ENCODE data around the gene PDYN. TPM values are rescaled to one million over a fixed set of nuclear protein-coding genes. Genes with fewer than 3 reads are reported as not detected.
A peak's percentile ranks its signal among the peaks of the same experiment; 100 is the strongest.

The PDYN gene
- total RNA-seq, 2 experiments from 2014 or later = not detected

- Mint-ChIP-seq H3K27me3 (peaks cover 47% of the 10 kb centered on the region), H3K9me3 (no peaks in the 10 kb centered on the region), H3K27ac (no peak overlapping the region), H3K4me1 (ENCODE audit: low read depth) (peaks cover 6% of the 10 kb centered on the region), H3K36me3 (ENCODE audit: low read depth) (no peaks in the 10 kb centered on the region), H3K4me3 (no peak overlapping the region)
- intact Hi-C loops (cut with DNase I, micrococcal nuclease) = loop anchor here in 1 of 2 experiments (2.0 kb wide), 1 partner anchor 491 kb away; no protein-coding TSS in a partner anchor
- ChIA-PET CTCF (interaction anchor here (2.4 kb wide), 1 partner anchor 209 kb away, joined by 20 read pairs; no protein-coding TSS in a partner anchor), POLR2A (no interaction called here)
- Histone ChIP-seq H3K27me3 (ENCODE audit: control insufficient read depth in 1 of 2, insufficient read depth in 2 of 2, low read length in 2 of 2) (peaks cover 3 to 19% of the 10 kb centered on the region in 2 experiments), H3K4me3 (ENCODE audit: low read length) (no peak overlapping the region), H3K27ac (ENCODE audit: low read depth in 1 of 2, low read length in 2 of 2) (no peak overlapping the region), H3K36me3 (ENCODE audit: insufficient read depth, low read length) (no peaks in the 10 kb centered on the region), H3K4me1 (ENCODE audit: insufficient read depth, low read length) (peaks cover 9% of the 10 kb centered on the region), H3K9me3 (ENCODE audit: control insufficient read depth in 1 of 2, insufficient read depth in 1 of 2, low read length in 2 of 2) (no peaks in the 10 kb centered on the region)
- ATAC-seq (ENCODE audit: poor library complexity) = no peak
- DNase-seq = peak in 2 of 14 experiments; percentile 20 to 26
- no peak for TF ChIP-seq CTCF (IDR thresholded peaks at IDR 0.05)
These were observed 29.8 kb downstream of the PDYN start for GRCh38 chr20:1964061-1964460.

GRCh38 chr20:1961374-1961773, 32.5 kb downstream of the PDYN start:
- H3K27ac Mint-ChIP-seq = no peak overlapping the region
- Histone ChIP-seq H3K4me1 (ENCODE audit: insufficient read depth, low read length) (peaks cover 9% of the 10 kb centered on the region), H3K9me3 (ENCODE audit: control insufficient read depth in 1 of 2, insufficient read depth in 1 of 2, low read length in 2 of 2) (no peaks in the 10 kb centered on the region), H3K27me3 (ENCODE audit: control insufficient read depth in 1 of 2, insufficient read depth in 2 of 2, low read length in 2 of 2) (peaks cover 3 to 27% of the 10 kb centered on the region in 2 experiments), H3K36me3 (ENCODE audit: insufficient read depth, low read length) (no peaks in the 10 kb centered on the region), H3K27ac (ENCODE audit: low read depth in 1 of 2, low read length in 2 of 2) (no peak overlapping the region), H3K4me3 (ENCODE audit: low read length) (no peak overlapping the region)
- peaks cover 66% of the 10 kb centered on the region for H3K27me3 Mint-ChIP-seq
- ATAC-seq (ENCODE audit: poor library complexity) (no peak), DNase-seq (no peak)
- H3K9me3 Mint-ChIP-seq = no peaks in the 10 kb centered on the region
- peaks cover 6% of the 10 kb centered on the region for H3K4me1 Mint-ChIP-seq (ENCODE audit: low read depth)
- no peak overlapping the region for H3K4me3 Mint-ChIP-seq
- intact Hi-C loops (cut with DNase I, micrococcal nuclease) = no loop called here
- no peak for TF ChIP-seq CTCF (IDR thresholded peaks at IDR 0.05)
- ChIA-PET CTCF (no interaction called here), POLR2A (no interaction called here)
- H3K36me3 Mint-ChIP-seq (ENCODE audit: low read depth) = no peaks in the 10 kb centered on the region

GRCh38 chr20:1959156-1959555, 34.7 kb downstream of the PDYN start:
- POLR2A ChIA-PET = no interaction called here

More at GRCh38 chr20:1959156-1959555, 34.7 kb downstream of the PDYN start:
- CTCF ChIA-PET = no interaction called here
- no peaks in the 10 kb centered on the region for H3K4me1 ChIP-seq (ENCODE audit: insufficient read depth, low read length)
- H3K9me3 ChIP-seq (ENCODE audit: control insufficient read depth in 1 of 2, insufficient read depth in 1 of 2, low read length in 2 of 2) = no peaks in the 10 kb centered on the region
- Mint-ChIP-seq H3K4me1 (ENCODE audit: low read depth) (no peaks in the 10 kb centered on the region), H3K36me3 (ENCODE audit: low read depth) (no peaks in the 10 kb centered on the region), H3K9me3 (no peaks in the 10 kb centered on the region), H3K27me3 (peaks cover 58% of the 10 kb centered on the region), H3K4me3 (no peak overlapping the region), H3K27ac (no peak overlapping the region)
- DNase-seq (no peak), ATAC-seq (ENCODE audit: poor library complexity) (no peak)
- H3K27ac ChIP-seq (ENCODE audit: low read depth in 1 of 2, low read length in 2 of 2) = no peak overlapping the region
- no peaks in the 10 kb centered on the region for H3K36me3 ChIP-seq (ENCODE audit: insufficient read depth, low read length)
- H3K27me3 ChIP-seq (ENCODE audit: control insufficient read depth in 1 of 2, insufficient read depth in 2 of 2, low read length in 2 of 2) = peaks cover 2 to 22% of the 10 kb centered on the region in 2 experiments
- TF ChIP-seq CTCF (IDR thresholded peaks at IDR 0.05) = no peak
- intact Hi-C loops (cut with DNase I, micrococcal nuclease) = no loop called here
- H3K4me3 ChIP-seq (ENCODE audit: low read length) = no peak overlapping the region

All from CD4-positive, alpha-beta T cell (primary cell).